Stimulated activated CD4-positive, alpha-beta T cell treated with anti-CD3 and anti-CD28 coated beads, Interleukin-4, amount 100 ng/mL, for 48 hours (primary cell): ENCODE results near the gene P2RY2.
"Not testable (repeated sequence)": the region's sequence is repeated elsewhere in the genome, so short reads cannot be mapped to it uniquely, and the experiment has no call there.

Experiments
- DNase-seq, 2 donors: peaks; one replicate each; pipeline ENCODE4 v3.0.0-alpha.2; 2020; ENCODE audit warnings: low read depth in 2 of 2

Gene P2RY2

DNA sequence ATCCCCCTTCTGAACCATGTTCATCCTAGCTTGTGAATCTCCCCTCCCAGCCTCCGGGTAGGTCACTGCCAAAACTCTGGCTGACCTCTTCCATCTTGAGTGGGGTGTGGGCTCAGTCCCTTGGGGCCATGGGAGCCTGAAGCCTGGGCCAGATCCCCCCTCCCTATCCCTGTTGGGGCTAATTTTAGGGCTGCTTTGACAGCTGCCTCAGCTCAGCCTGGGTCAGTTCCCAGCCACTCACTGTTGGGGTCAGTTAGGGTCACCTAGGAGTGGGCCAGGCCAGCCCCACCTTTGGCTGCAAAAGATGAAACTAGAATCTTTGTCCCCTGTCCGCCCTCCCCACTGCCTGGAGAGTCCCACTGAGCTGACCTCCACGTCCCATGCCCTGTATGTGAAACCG is 29.8 kb upstream of the P2RY2 start:
- DNase-seq = no peak

DNA sequence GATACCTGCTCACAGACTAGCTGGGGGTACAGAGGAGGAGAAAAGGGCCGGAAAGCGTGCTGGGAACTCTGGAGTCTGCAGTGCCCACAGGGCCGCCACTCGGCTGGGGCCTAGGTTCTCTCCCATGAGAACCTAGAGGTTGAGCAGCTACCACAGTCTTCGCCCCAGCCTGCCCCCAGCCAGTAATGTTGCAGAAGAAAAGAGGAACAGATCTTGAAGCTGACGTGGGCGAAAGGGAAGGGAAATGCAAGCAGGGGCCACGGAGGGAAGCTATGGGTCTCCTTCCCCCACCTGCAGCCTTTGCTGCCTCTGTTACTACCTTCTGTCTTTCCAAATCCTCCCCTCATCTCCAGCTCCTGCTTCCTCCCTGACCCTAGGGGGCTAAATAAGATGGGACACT is 28.8 kb upstream of the P2RY2 start:
- DNase-seq = no peak

DNA sequence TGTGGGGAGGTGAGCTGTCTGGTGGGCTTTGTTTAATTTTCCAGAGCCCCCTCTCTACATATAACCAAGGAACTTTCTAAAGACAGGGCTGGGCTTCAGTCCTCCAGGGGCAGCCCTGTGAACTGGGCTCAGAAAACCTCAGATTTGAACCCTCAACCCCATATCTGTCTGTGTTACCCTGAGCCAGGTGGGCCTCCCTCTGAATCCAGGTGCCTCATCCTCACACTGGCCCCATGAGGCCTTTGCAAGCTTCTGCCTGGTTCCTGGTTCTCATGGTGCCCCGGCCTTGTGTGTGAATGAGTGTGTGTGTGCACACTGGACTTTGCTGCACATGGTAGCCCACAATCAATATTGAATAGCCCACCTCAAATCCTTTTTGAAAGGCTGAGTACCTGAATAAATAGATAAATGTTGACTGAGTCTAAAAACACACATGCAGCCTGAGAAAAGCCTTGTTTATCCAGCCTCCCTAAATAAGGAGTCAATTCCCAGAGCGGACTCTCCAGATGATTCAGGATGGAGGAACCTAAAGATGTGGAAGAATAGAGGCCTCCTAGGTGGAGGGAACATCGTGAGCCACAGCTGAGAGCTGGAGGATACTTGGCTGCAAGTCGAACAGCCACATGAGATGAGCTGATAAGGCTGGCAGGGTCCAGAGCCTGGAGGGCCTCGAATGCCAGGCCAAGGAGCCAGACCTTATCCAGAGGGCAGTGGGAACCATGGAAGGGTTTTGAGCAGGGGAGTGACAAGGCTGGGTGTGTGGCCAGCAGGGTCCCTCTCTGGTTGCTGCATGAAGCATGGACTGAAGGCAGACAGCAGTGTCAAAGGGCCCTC is 28.1 kb upstream of the P2RY2 start:
- DNase-seq = no peak

DNA sequence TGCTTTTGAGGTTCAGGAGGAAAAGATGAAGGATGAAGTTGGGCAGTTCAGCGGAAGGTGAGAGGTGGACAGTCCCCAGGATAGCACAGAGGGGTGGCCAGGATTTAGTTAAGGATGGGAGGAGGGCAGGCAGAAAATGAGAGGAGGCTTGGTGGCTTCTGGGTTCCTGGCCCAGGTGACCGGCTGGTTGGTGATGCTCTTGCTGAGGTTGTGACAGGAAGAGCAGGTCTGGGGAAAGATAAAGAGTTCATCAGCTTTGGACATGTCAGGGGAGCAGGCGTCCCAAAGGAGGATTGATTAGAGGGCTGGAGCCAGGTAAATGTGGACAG is 27.6 kb upstream of the P2RY2 start:
- DNase-seq = no peak

- no peak for DNase-seq
These were observed 26.9 kb upstream of the P2RY2 start for GRCh38 chr11:73191151-73191550.

DNA sequence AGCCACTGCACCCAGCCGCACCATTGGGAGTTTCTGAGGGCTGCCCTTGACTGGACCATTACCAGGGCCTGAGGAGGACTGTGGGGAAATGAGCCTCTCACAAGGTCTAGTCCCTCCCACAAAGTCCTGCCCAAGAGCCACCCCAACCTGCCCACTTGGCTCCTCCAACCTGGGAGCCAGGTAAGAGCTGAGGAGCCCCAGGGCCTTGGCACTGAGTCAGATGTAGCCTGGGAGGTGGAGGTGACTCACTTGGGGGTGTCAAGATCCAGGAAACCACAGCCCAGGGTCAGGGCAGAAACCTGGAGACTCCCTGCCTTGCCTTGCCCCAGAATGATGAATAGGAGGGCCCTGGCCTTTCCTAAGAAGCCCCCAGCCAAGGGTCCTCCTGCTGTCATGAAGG is 25.8 kb upstream of the P2RY2 start:
- peak in 1 of 2 donors; percentile 12 for DNase-seq

DNA sequence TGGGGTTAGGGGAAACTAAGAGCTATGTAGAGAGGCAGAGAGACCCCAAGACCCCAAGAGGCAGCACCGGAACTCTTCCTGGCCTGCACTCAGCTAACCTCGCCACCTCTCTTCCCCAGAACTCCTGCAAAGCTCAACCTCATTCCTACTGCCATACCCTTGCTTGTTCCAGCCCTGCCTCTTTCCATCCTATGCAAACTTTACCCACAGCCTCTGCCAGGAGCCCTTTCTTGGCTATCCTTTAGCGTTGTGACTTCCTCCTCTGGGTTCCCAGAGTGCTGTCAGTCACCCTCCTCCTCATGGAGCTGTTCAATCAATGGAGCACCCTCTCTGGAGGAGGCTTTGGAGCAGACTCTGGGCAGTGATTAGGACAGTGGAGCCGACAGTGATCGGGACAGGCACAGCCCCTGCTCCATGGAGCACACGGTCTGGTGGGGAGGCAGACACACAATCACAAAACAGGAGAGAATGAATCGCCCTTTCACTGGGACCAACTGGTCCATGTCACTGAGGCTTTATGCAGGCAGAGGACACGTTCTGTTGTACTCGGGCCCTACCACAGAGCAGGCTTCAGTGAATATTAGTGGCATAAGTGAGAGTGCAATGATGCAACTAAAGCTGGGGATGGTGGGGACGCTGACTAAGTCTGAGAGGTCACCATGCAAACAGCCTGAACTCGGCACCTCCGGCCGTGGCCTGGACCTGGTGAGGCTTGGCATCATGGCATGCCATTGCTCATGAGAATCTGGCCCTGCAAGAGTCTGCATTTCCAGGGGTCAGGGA is 24.6 kb upstream of the P2RY2 start:
- DNase-seq = no peak

DNA sequence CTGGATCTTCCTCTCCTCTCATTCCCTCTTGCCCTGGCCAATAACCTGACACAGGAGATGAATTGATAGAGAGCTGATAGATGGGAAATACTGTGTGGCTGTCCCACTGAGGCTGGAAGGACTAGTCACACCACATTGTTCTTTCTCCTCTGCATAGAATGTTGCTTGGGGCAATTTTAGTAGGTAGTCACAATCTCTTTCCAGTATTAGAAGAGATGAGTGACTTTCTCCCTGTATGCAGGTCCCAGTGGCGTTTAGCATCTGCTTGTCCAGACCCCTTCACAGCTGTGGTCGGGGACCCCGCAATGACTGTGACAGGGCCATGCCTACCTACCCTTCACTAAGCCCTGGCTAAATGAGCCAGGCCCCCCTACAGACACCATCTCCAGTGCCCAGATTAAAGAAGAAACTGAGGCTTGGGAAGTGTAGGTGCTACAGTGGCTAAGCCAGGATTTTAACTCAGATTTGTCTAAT is 24.0 kb upstream of the P2RY2 start:
- DNase-seq = no peak

- DNase-seq = no peak
These were observed 23.5 kb upstream of the P2RY2 start for GRCh38 chr11:73194593-73194992.

- DNase-seq = no peak
These were observed 22.7 kb upstream of the P2RY2 start for GRCh38 chr11:73195191-73196007.

DNA sequence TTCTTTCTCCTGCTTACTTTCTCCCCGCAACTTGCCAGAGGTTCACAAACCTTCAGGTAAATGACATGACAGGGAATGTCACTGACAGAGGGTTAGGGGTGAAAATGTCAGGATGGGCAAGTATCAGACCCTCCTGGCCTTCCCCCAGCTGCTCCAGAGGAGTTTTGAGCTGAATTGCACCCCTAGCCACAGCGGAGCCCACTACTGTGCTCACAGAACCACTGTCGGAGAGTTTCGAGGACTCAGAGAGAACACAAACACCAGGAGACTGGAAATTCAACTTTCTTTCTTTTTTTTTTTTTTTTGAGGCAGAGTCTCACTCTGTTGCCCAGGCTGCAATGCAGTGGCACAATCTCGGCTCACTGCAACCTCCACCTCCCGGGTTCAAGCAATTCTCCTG is 21.5 kb upstream of the P2RY2 start:
- no peak for DNase-seq

GRCh38 chr11:73197348-73197747 is 20.7 kb upstream of the P2RY2 start:
- DNase-seq = no peak

GRCh38 chr11:73197787-73198186 is 20.3 kb upstream of the P2RY2 start:
- DNase-seq = not testable (repeated sequence)

- DNase-seq = no peak
These were observed 19.4 kb upstream of the P2RY2 start for GRCh38 chr11:73198677-73199076.

DNA sequence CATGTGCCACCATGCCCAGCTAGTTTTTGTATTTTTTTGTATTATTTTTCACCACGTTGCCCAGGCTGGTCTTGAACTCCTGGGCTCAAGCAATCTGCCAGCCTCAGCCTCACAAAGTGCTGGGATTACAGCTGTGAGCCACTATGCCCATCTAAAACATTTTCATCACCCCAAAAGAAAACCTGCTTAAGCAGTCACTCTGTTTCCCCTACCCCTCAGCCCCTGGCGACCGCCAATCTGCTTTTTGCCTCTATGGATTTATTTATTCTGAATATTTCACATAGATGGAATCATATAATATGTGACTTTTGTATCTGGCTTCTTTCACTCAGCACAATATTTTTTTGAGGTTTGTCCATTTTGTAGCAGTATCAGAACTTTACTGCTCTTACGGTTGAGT is 18.6 kb upstream of the P2RY2 start:
- DNase-seq = no peak

DNA sequence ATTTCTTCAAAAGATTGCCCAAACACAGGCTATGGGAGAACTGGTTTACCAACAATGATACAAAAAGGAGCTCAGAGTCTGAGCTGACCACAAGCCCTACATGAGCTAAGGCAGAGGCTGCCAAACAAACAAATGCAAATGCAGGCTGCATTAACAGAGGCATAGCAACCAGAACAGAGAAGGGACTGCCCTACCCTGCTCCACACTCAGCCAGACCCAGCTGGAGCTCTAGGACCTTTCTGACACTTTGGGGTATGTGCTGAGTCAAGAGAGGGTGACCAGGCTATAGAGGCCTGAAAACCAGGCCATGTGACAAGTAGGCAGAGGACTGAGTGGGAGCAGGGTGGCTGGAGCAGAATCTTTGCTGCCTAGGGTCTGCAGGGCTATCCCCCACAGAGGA is 17.8 kb upstream of the P2RY2 start:
- DNase-seq = no peak

DNA sequence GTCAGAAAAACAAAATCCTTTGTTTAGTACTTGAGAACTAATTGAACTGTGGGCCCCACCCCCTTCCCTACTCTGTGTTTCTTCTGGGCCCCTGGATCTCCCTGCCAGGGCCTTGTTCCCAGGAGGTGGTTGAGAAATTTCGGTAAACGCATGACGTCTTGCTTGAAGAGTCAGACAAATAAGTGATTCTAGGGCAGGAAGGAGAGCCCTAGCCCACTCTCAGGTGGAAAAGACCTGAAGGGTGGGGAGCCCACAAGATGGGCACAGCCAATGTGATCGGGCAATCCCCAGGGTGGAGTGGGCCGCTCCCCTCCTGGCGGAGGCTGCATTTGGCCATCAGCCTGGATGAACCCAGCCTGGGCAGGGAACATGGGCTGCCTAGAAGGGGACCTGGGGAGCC is 16.8 kb upstream of the P2RY2 start:
- no peak for DNase-seq

- no peak for DNase-seq
These were observed 15.9 kb upstream of the P2RY2 start for GRCh38 chr11:73201888-73202780.

- no peak for DNase-seq
These were observed 14.8 kb upstream of the P2RY2 start for GRCh38 chr11:73203322-73203721.

- DNase-seq = no peak
These were observed 14.3 kb upstream of the P2RY2 start for GRCh38 chr11:73203790-73204189.

GRCh38 chr11:73204711-73205121 is 13.4 kb upstream of the P2RY2 start:
- DNase-seq = no peak
